HepG2 (cell line): ENCODE results near the gene TMEM80. TPM values are rescaled to one million over a fixed set of nuclear protein-coding genes. Genes with fewer than 3 reads are reported as not detected.

Experiments used
- ATAC-seq: fragments of 200-7000 bp; cut with Tn5 transposase; 3 replicates; pipeline ENCODE4 v1.9.1; 2020; ENCODE audit warnings: mild to moderate bottlenecking, moderate library complexity
- BruUV-seq: library from RNA; stranded (reverse); fragments of 400-500 nt; replicated peaks from 2 replicates; lab custom pipeline; 2021; lab: Mats Ljungman, UMichigan
- CTCF ChIA-PET: fragments of 300-600 bp; formaldehyde crosslinking; extraction: SDS; loops from one replicate; lab custom pipeline; 2021; ENCODE audit warnings: low total read pairs, inconsistent platforms, low intra/inter-chr PET ratio; lab: Yijun Ruan, JAX
- POLR2A ChIA-PET: fragments of 350-600 bp; sonication (Branson Sonifier 250); formaldehyde crosslinking; loops from one replicate; lab custom pipeline; 2020; ENCODE audit warnings: antibody characterized with exemption, inconsistent platforms; lab: Yijun Ruan, JAX
- DNase-seq: peaks from one replicate; pipeline ENCODE4 v3.0.0-alpha.2; 2015; ENCODE audit warnings: low spot score
- FAIRE-seq: peaks from 3 replicates; lab custom pipeline; 2011; peaks lifted over from hg19 to GRCh38; lab: Jason Lieb, UNC
- H2AFZ ChIP-seq: one replicate; pipeline ENCODE4 v1.6.1; 2011; ENCODE audit warnings: low read length, inconsistent platforms
- H3K27ac ChIP-seq: fragments of 300-600 bp; 3 replicates; pipeline ENCODE4 v1.8.0; 2011; ENCODE audit warnings: mixed run types, mild to moderate bottlenecking, mixed read lengths, low read length, inconsistent platforms; ENCODE audit not compliant: insufficient read depth; ENCODE audit errors: extremely low read length
- H3K27me3 ChIP-seq, 2 experiments: fragments of 200-600 bp in 1 of 2; 2 replicates in 1 of 2; 3 replicates in 1 of 2; pipeline versions ENCODE4 v1.6.0 to v1.8.0; 2011; ENCODE audit warnings: low read length in 2 of 2, mild to moderate bottlenecking in 2 of 2, moderate library complexity in 2 of 2, inconsistent platforms in 1 of 2; ENCODE audit not compliant: insufficient read depth in 2 of 2, control insufficient read depth in 1 of 2
- H3K36me3 ChIP-seq, 2 experiments: fragments of 200-600 bp in 1 of 2; replicated peaks in 1 of 2; 2 replicates in 1 of 2; 3 replicates in 1 of 2; pipeline versions ENCODE4 v1.5.1 to v1.8.0; 2011; ENCODE audit warnings: low read length in 2 of 2, inconsistent platforms in 1 of 2; ENCODE audit not compliant: insufficient read depth in 2 of 2, control insufficient read depth in 1 of 2
- H3K4me1 ChIP-seq: 2 replicates; pipeline ENCODE4 v1.5.1; 2012; ENCODE audit warnings: low read length, inconsistent platforms; ENCODE audit not compliant: insufficient read depth
- H3K4me2 ChIP-seq: 2 replicates; pipeline ENCODE4 v1.6.0; 2011; ENCODE audit warnings: low read depth, low read length, inconsistent platforms
- H3K4me3 ChIP-seq, 3 experiments: fragments of 200-600 bp in 1 of 3; sonication (generic), shearing (Covaris generic) in 1 of 3; replicated peaks in 1 of 3; 2 replicates each; pipeline ENCODE4 v1.5.1; 2011 to 2016; ENCODE audit warnings: low read length in 3 of 3, inconsistent platforms in 2 of 3, low read depth in 2 of 3, mild to moderate bottlenecking in 2 of 3, control low read depth in 1 of 3, mixed read lengths in 1 of 3; ENCODE audit not compliant: insufficient read depth in 1 of 3
- H3K79me2 ChIP-seq: one replicate; pipeline ENCODE4 v1.6.1; 2011; ENCODE audit warnings: low read length, inconsistent platforms; ENCODE audit not compliant: insufficient read depth
- H3K9ac ChIP-seq: 2 replicates; pipeline ENCODE4 v1.6.0; 2011; ENCODE audit warnings: mild to moderate bottlenecking, low read depth, low read length, inconsistent platforms; ENCODE audit not compliant: insufficient read depth
- H3K9me3 ChIP-seq: 2 replicates; pipeline ENCODE4 v1.5.1; 2012; ENCODE audit warnings: mild to moderate bottlenecking, low read length
- H4K20me1 ChIP-seq: 2 replicates; pipeline ENCODE4 v1.6.0; 2011; ENCODE audit warnings: inconsistent platforms, mild to moderate bottlenecking, low read length, moderate library complexity; ENCODE audit not compliant: insufficient read depth
- HMGA1 ChIP-seq: sonication (generic); formaldehyde crosslinking; conservative IDR thresholded peaks from 2 replicates; pipeline ENCODE4 v1.4.0; 2020; ENCODE audit warnings: missing genetic modification reagents
- IRX3 ChIP-seq: sonication (generic); formaldehyde crosslinking; IDR thresholded peaks from 2 replicates; pipeline ENCODE4 v1.8.1; 2023; ENCODE audit warnings: mild to moderate bottlenecking, low read depth, missing genetic modification reagents, borderline replicate concordance
- KMT2B ChIP-seq: IDR thresholded peaks from 2 replicates; pipeline ENCODE4 v1.6.1; 2016; ENCODE audit warnings: missing genetic modification reagents, missing compliant biosample characterization
- MZF1 ChIP-seq: sonication (generic); formaldehyde crosslinking; IDR thresholded peaks from 2 replicates; pipeline ENCODE4 v1.8.1; 2023; ENCODE audit warnings: mild to moderate bottlenecking, missing genetic modification reagents, borderline replicate concordance
- RFXAP ChIP-seq: sonication (generic); formaldehyde crosslinking; IDR thresholded peaks from 2 replicates; pipeline ENCODE4 v1.4.0; 2020; ENCODE audit warnings: missing genetic modification reagents, borderline replicate concordance
- SCMH1 ChIP-seq: sonication (generic); formaldehyde crosslinking; IDR thresholded peaks from 2 replicates; pipeline ENCODE4 v1.9.0; 2021; ENCODE audit warnings: missing genetic modification reagents, mild to moderate bottlenecking, borderline replicate concordance
- SOX13 ChIP-seq, 3 experiments: fragments of 450-650 bp in 1 of 3; sonication (generic) in 1 of 3; formaldehyde crosslinking in 1 of 3; IDR thresholded peaks in 2 of 3; conservative IDR thresholded peaks in 1 of 3; 2 replicates each; pipeline versions ENCODE4 v1.5.0 to v1.6.1; 2016 to 2020; ENCODE audit warnings: antibody characterized with exemption in 1 of 3, mild to moderate bottlenecking in 1 of 3, missing compliant biosample characterization in 1 of 3, missing genetic modification reagents in 1 of 3, moderate library complexity in 1 of 3
- SP4 ChIP-seq: sonication (generic); formaldehyde crosslinking; IDR thresholded peaks from 2 replicates; pipeline ENCODE4 v1.8.1; 2023; ENCODE audit warnings: mild to moderate bottlenecking, missing genetic modification reagents
- SRF ChIP-seq: IDR thresholded peaks from 2 replicates; pipeline ENCODE4 v1.6.1; 2011; ENCODE audit warnings: mild to moderate bottlenecking, low read depth, low read length, moderate library complexity
- TBX3 ChIP-seq: fragments of 450-650 bp; IDR thresholded peaks from 2 replicates; pipeline ENCODE4 v1.6.1; 2017; ENCODE audit warnings: antibody characterized with exemption, mild to moderate bottlenecking, inconsistent platforms, borderline replicate concordance
- U2AF1 ChIP-seq: fragments of 200-400 bp; formaldehyde crosslinking; optimal IDR thresholded peaks from 2 replicates; pipeline ENCODE3; 2017; ENCODE audit warnings: mild to moderate bottlenecking, low read depth, low read length
- ZFP36L1 ChIP-seq: sonication (generic); formaldehyde crosslinking; IDR thresholded peaks from 2 replicates; pipeline ENCODE4 v1.8.0; 2022; ENCODE audit warnings: mild to moderate bottlenecking, missing genetic modification reagents, moderate library complexity
- ZMYM4 ChIP-seq: sonication (generic); formaldehyde crosslinking; IDR thresholded peaks from 2 replicates; pipeline ENCODE4 v1.8.1; 2023; ENCODE audit warnings: mild to moderate bottlenecking, missing genetic modification reagents
- ZNF746 ChIP-seq: sonication (generic); formaldehyde crosslinking; IDR thresholded peaks from 2 replicates; pipeline ENCODE4 v1.8.0; 2022; ENCODE audit warnings: mild to moderate bottlenecking, missing genetic modification reagents
- ZNF788 ChIP-seq: sonication (generic); formaldehyde crosslinking; IDR thresholded peaks from 2 replicates; pipeline ENCODE4 v1.5.0; 2020; ENCODE audit warnings: mild to moderate bottlenecking, missing genetic modification reagents, borderline replicate concordance
- ZNF816 ChIP-seq: sonication (generic); formaldehyde crosslinking; IDR thresholded peaks from 2 replicates; pipeline ENCODE4 v1.8.0; 2022; ENCODE audit warnings: missing genetic modification reagents, mild to moderate bottlenecking, borderline replicate concordance
- ZNF878 ChIP-seq: sonication (generic); formaldehyde crosslinking; IDR thresholded peaks from 2 replicates; pipeline ENCODE4 v1.8.1; 2023; ENCODE audit warnings: mild to moderate bottlenecking, missing genetic modification reagents, moderate library complexity
- WGBS: methylation state at CpG from one replicate; pipeline ENCODE4 v1.1.6; 2017; ENCODE audit warnings: low lambda C conversion rate; 5-methylcytosine and 5-hydroxymethylcytosine counted together
- in situ Hi-C: cut with HindIII; loops from 2 replicates; pipeline ENCODE4 v1.10.0; 2017; ENCODE audit warnings: low pct_unique_long_range_greater_than_20kb; ENCODE audit not compliant: extremely low pct_ligation_motif_present
- intact Hi-C: fragments of 100-400 bp; cut with micrococcal nuclease; formaldehyde crosslinking; loops from one replicate; pipeline ENCODE4 v1.10.0; 2022; ENCODE audit not compliant: unreplicated experiment
- polyA plus RNA-seq, 8 experiments: library from polyadenylated mRNA; depleted of rRNA in 3 of 8; stranded (reverse) in 7 of 8; unstranded in 1 of 8; fragments of >200 nt; fragmentation: Illumina TruSeq in 4 of 8; extraction: Trizol in 4 of 8; gene quantifications; 2 replicates each; pipeline versions ENCODE4 v1.2.1 to v1.2.3, GENCODE V29; 2011 to 2016; ENCODE audit warnings: low read depth in 4 of 8, missing spikeins in 1 of 8, mixed read lengths in 1 of 8; ENCODE audit not compliant: insufficient read depth in 1 of 8
- total RNA-seq, 5 experiments: library from RNA; depleted of rRNA; stranded (reverse); fragments of >200 nt; fragmentation: Illumina TruSeq; extraction: Trizol; gene quantifications; 2 replicates each; pipeline ENCODE4 v1.2.3, GENCODE V29; 2016; ENCODE audit warnings: low read depth in 1 of 5
- TF ChIP-seq, protein P1 (sequence below): IDR thresholded peaks from 2 replicates; pipeline ENCODE4 v1.4.0; 2020; ENCODE audit warnings: mild to moderate bottlenecking, missing genetic modification reagents

TMEM80 gene
- total and polyA plus RNA-seq, 2 of the 13 experiments (the other 11 are each of a cell fraction or from before 2014, with no cell fraction given): 5.6 to 17.1 TPM

DNA sequence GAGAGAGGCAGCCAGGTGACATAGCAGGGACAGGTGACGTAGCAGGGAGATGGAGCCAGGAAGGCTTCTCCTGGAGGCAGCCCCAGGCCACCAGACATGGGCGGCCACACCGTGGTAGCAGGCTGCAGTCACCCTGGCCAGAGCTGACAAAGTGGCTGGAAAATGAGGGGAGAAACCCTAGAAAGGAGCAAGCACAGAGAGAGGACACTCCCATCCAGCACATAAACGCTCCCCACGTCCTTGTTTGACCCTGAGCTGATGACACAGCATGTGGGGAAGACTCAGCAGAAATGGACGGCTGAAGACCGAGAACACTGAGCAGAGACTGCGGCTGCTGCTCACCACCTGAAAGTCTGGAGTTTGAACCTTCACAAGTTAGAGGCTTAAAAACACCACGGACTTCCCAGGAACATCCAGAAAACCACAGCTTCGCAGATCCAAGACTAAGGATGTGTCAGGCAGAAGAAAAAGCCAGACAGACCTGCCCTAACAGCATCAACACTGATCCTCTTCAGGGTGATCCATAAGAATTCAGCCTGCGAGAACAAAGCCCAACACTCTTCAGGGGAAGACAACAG, 29.8 kb upstream of the TMEM80 start:
- BruUV-seq: no TSS peak
- intact Hi-C loops (no loop called here), in situ Hi-C loops (no loop called here)
- no peak for FAIRE-seq
- H3K27me3 ChIP-seq: no peaks in the 10 kb centered on the region
- H3K9me3 ChIP-seq: no peaks in the 10 kb centered on the region
- no peak overlapping the region for H2AFZ ChIP-seq
- no peak for DNase-seq
- POLR2A ChIA-PET: no interaction called here
- 92% methylated on average over 11 of the region's 11 CpGs for WGBS
- H4K20me1 ChIP-seq: 0 out of 2 replicates have a peak, but pooled peaks cover 4% of the 10 kb centered on the region
- no peak for ATAC-seq
- H3K4me1 ChIP-seq: no peaks in the 10 kb centered on the region
- no peak overlapping the region for H3K4me2 ChIP-seq
- CTCF ChIA-PET: no interaction called here
- no peak overlapping the region for H3K9ac ChIP-seq
- H3K36me3 ChIP-seq: peaks cover 11 to 40% of the 10 kb centered on the region in 2 experiments; a peak in 4 of 5 replicates
- no peak overlapping the region for H3K4me3 ChIP-seq
- H3K79me2 ChIP-seq: no peaks in the 10 kb centered on the region
- H3K27ac ChIP-seq: no peak overlapping the region
- TF ChIP-seq KMT2B (CRISPR knock-in tag) (no peak), MZF1 (CRISPR knock-in tag) (no peak), HMGA1 (no peak), SCMH1 (CRISPR knock-in tag) (no peak), SP4 (CRISPR knock-in tag) (no peak), RFXAP (CRISPR knock-in tag) (no peak), U2AF1 (no peak), ZNF816 (CRISPR knock-in tag) (no peak), SRF (no peak), TBX3 (no peak), ZFP36L1 (CRISPR knock-in tag) (no peak), ZMYM4 (CRISPR knock-in tag) (no peak), ZNF746 (CRISPR knock-in tag) (no peak), SOX13 (IDR thresholded peaks at IDR 0.05) (no peak), SOX13 (CRISPR knock-in tag; conservative IDR thresholded peaks at IDR 0.05 in 1 of 2, IDR thresholded peaks at IDR 0.05 in 1 of 2) (no peak), ZNF878 (no peak), ZNF788 (CRISPR knock-in tag) (no peak), IRX3 (CRISPR knock-in tag) (no peak)
- TF ChIP-seq, protein P1, sequence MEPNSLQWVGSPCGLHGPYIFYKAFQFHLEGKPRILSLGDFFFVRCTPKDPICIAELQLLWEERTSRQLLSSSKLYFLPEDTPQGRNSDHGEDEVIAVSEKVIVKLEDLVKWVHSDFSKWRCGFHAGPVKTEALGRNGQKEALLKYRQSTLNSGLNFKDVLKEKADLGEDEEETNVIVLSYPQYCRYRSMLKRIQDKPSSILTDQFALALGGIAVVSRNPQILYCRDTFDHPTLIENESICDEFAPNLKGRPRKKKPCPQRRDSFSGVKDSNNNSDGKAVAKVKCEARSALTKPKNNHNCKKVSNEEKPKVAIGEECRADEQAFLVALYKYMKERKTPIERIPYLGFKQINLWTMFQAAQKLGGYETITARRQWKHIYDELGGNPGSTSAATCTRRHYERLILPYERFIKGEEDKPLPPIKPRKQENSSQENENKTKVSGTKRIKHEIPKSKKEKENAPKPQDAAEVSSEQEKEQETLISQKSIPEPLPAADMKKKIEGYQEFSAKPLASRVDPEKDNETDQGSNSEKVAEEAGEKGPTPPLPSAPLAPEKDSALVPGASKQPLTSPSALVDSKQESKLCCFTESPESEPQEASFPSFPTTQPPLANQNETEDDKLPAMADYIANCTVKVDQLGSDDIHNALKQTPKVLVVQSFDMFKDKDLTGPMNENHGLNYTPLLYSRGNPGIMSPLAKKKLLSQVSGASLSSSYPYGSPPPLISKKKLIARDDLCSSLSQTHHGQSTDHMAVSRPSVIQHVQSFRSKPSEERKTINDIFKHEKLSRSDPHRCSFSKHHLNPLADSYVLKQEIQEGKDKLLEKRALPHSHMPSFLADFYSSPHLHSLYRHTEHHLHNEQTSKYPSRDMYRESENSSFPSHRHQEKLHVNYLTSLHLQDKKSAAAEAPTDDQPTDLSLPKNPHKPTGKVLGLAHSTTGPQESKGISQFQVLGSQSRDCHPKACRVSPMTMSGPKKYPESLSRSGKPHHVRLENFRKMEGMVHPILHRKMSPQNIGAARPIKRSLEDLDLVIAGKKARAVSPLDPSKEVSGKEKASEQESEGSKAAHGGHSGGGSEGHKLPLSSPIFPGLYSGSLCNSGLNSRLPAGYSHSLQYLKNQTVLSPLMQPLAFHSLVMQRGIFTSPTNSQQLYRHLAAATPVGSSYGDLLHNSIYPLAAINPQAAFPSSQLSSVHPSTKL: no peak
